HEK293T (cell line): ENCODE measurements around the gene DARS1.

Experiments
- CTCF ChIA-PET: fragments of 350-600 bp; formaldehyde crosslinking; extraction: SDS; loops from one replicate; lab custom pipeline; 2021; ENCODE audit warnings: antibody characterized with exemption, inconsistent platforms; lab: Yijun Ruan, JAX
- POLR2A ChIA-PET: fragments of 350-600 bp; formaldehyde crosslinking; extraction: SDS; loops from one replicate; lab custom pipeline; 2020; ENCODE audit warnings: antibody characterized with exemption, inconsistent platforms; lab: Yijun Ruan, JAX
- DNase-seq: peaks from one replicate; pipeline ENCODE4 v3.0.0; 2012; ENCODE audit warnings: mixed read lengths; ENCODE audit errors: extremely low spot score
- ARNT ChIP-seq: fragments of 450-650 bp; IDR thresholded peaks from 2 replicates; pipeline ENCODE4 v1.6.1; 2017; ENCODE audit warnings: mild to moderate bottlenecking
- BHLHE40 ChIP-seq: fragments of 450-650 bp; IDR thresholded peaks from 2 replicates; pipeline ENCODE4 v1.6.1; 2016; ENCODE audit warnings: mild to moderate bottlenecking, moderate library complexity, borderline replicate concordance
- CTBP1 ChIP-seq: fragments of 450-650 bp; IDR thresholded peaks from 2 replicates; pipeline ENCODE4 v1.6.1; 2016; ENCODE audit warnings: borderline replicate concordance
- ELF4 ChIP-seq: fragments of 450-650 bp; IDR thresholded peaks from 2 replicates; pipeline ENCODE4 v1.6.1; 2017; ENCODE audit warnings: antibody characterized with exemption
- FOXA1 ChIP-seq: fragments of 450-650 bp; IDR thresholded peaks from 2 replicates; pipeline ENCODE4 v1.6.1; 2016; ENCODE audit warnings: mild to moderate bottlenecking
- FOXK2 ChIP-seq: fragments of 450-650 bp; IDR thresholded peaks from 2 replicates; pipeline ENCODE4 v1.6.1; 2016; ENCODE audit warnings: mild to moderate bottlenecking
- FOXM1 ChIP-seq: fragments of 450-650 bp; IDR thresholded peaks from 2 replicates; pipeline ENCODE4 v1.6.1; 2017; ENCODE audit warnings: mild to moderate bottlenecking, borderline replicate concordance
- HDGF ChIP-seq: fragments of 450-650 bp; IDR thresholded peaks from 2 replicates; pipeline ENCODE4 v1.6.1; 2017; ENCODE audit warnings: antibody characterized with exemption, borderline replicate concordance
- L3MBTL2 ChIP-seq: fragments of 450-650 bp; conservative IDR thresholded peaks from 2 replicates; pipeline ENCODE4 v1.6.1; 2016; ENCODE audit warnings: mild to moderate bottlenecking
- LEF1 ChIP-seq: fragments of 450-650 bp; IDR thresholded peaks from 2 replicates; pipeline ENCODE4 v1.6.1; 2017; ENCODE audit warnings: mild to moderate bottlenecking, borderline replicate concordance
- NFRKB ChIP-seq: fragments of 450-650 bp; IDR thresholded peaks from 2 replicates; pipeline ENCODE4 v1.6.1; 2016; ENCODE audit warnings: mild to moderate bottlenecking, moderate library complexity
- PKNOX1 ChIP-seq: fragments of 450-650 bp; IDR thresholded peaks from 2 replicates; pipeline ENCODE4 v1.6.1; 2016
- SP1 ChIP-seq: fragments of 450-650 bp; IDR thresholded peaks from 2 replicates; pipeline ENCODE4 v1.6.1; 2017
- SUZ12 ChIP-seq: fragments of 450-650 bp; IDR thresholded peaks from 2 replicates; pipeline ENCODE4 v1.6.1; 2016; ENCODE audit warnings: mild to moderate bottlenecking
- TARDBP ChIP-seq: fragments of 450-650 bp; IDR thresholded peaks from 2 replicates; pipeline ENCODE4 v1.6.1; 2016
- ZNF384 ChIP-seq: fragments of 450-650 bp; IDR thresholded peaks from 2 replicates; pipeline ENCODE4 v1.6.1; 2016

The DARS1 gene

GRCh38 chr2:135935914-135936313, 49.5 kb downstream of the DARS1 start:
- DNase-seq: no peak
- ChIA-PET POLR2A (no interaction called here), CTCF (no interaction called here)
- TF ChIP-seq ZNF384 (no peak), FOXA1 (no peak), L3MBTL2 (no peak), NFRKB (no peak), ELF4 (no peak), SUZ12 (no peak), ARNT (no peak), SP1 (no peak), BHLHE40 (no peak), FOXM1 (no peak), LEF1 (no peak), PKNOX1 (no peak), CTBP1 (no peak), TARDBP (no peak)

- ChIA-PET CTCF (no interaction called here), POLR2A (no interaction called here)
- TF ChIP-seq FOXM1 (no peak), HDGF (no peak), BHLHE40 (no peak), L3MBTL2 (no peak), FOXA1 (no peak), FOXK2 (no peak), LEF1 (no peak), ZNF384 (no peak), TARDBP (no peak), ARNT (no peak), PKNOX1 (no peak), CTBP1 (no peak), NFRKB (no peak), ELF4 (no peak), SP1 (no peak), SUZ12 (no peak)
- DNase-seq: no peak
These were observed 53.5 kb downstream of the DARS1 start for GRCh38 chr2:135931776-135932443.

GRCh38 chr2:135926605-135927004, 58.8 kb downstream of the DARS1 start:
- no peak for TF ChIP-seq SP1
- no peak for TF ChIP-seq ELF4
- no peak for TF ChIP-seq CTBP1
- TF ChIP-seq ZNF384: no peak
- TF ChIP-seq FOXK2: no peak
- no peak for TF ChIP-seq FOXM1
- no peak for TF ChIP-seq BHLHE40
- TF ChIP-seq HDGF: no peak
- no peak for TF ChIP-seq PKNOX1
- TF ChIP-seq ARNT: no peak
- TF ChIP-seq FOXA1: no peak
- TF ChIP-seq L3MBTL2: no peak
- ChIA-PET POLR2A (no interaction called here), CTCF (no interaction called here)
- no peak for DNase-seq

- CTCF ChIA-PET: no interaction called here
- POLR2A ChIA-PET: no interaction called here
- no peak for DNase-seq
These were observed 59.9 kb downstream of the DARS1 start for GRCh38 chr2:135925571-135925970.

GRCh38 chr2:135916207-135916606, 69.2 kb downstream of the DARS1 start:
- POLR2A ChIA-PET: no interaction called here
- DNase-seq: no peak
- TF ChIP-seq L3MBTL2: no peak
- TF ChIP-seq ARNT: no peak
- TF ChIP-seq LEF1: no peak
- TF ChIP-seq ELF4: no peak
- no peak for TF ChIP-seq FOXK2
- TF ChIP-seq FOXA1: no peak
- TF ChIP-seq BHLHE40: no peak
- no peak for TF ChIP-seq ZNF384
- no peak for TF ChIP-seq HDGF
- no peak for TF ChIP-seq CTBP1
- CTCF ChIA-PET: no interaction called here

More at GRCh38 chr2:135925571-135925970, 59.9 kb downstream of the DARS1 start:
- no peak for TF ChIP-seq PKNOX1
- no peak for TF ChIP-seq SP1
- TF ChIP-seq LEF1: no peak
- TF ChIP-seq HDGF: no peak
- no peak for TF ChIP-seq ELF4
- TF ChIP-seq TARDBP: no peak
- no peak for TF ChIP-seq CTBP1
- no peak for TF ChIP-seq SUZ12
- no peak for TF ChIP-seq FOXK2
- no peak for TF ChIP-seq FOXA1
- TF ChIP-seq ARNT: no peak
- no peak for TF ChIP-seq ZNF384
